ENCODE data around the gene AMBRA1.

Gene AMBRA1, protein sequence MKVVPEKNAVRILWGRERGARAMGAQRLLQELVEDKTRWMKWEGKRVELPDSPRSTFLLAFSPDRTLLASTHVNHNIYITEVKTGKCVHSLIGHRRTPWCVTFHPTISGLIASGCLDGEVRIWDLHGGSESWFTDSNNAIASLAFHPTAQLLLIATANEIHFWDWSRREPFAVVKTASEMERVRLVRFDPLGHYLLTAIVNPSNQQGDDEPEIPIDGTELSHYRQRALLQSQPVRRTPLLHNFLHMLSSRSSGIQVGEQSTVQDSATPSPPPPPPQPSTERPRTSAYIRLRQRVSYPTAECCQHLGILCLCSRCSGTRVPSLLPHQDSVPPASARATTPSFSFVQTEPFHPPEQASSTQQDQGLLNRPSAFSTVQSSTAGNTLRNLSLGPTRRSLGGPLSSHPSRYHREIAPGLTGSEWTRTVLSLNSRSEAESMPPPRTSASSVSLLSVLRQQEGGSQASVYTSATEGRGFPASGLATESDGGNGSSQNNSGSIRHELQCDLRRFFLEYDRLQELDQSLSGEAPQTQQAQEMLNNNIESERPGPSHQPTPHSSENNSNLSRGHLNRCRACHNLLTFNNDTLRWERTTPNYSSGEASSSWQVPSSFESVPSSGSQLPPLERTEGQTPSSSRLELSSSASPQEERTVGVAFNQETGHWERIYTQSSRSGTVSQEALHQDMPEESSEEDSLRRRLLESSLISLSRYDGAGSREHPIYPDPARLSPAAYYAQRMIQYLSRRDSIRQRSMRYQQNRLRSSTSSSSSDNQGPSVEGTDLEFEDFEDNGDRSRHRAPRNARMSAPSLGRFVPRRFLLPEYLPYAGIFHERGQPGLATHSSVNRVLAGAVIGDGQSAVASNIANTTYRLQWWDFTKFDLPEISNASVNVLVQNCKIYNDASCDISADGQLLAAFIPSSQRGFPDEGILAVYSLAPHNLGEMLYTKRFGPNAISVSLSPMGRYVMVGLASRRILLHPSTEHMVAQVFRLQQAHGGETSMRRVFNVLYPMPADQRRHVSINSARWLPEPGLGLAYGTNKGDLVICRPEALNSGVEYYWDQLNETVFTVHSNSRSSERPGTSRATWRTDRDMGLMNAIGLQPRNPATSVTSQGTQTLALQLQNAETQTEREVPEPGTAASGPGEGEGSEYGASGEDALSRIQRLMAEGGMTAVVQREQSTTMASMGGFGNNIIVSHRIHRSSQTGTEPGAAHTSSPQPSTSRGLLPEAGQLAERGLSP (N-terminal part only)

DNA sequence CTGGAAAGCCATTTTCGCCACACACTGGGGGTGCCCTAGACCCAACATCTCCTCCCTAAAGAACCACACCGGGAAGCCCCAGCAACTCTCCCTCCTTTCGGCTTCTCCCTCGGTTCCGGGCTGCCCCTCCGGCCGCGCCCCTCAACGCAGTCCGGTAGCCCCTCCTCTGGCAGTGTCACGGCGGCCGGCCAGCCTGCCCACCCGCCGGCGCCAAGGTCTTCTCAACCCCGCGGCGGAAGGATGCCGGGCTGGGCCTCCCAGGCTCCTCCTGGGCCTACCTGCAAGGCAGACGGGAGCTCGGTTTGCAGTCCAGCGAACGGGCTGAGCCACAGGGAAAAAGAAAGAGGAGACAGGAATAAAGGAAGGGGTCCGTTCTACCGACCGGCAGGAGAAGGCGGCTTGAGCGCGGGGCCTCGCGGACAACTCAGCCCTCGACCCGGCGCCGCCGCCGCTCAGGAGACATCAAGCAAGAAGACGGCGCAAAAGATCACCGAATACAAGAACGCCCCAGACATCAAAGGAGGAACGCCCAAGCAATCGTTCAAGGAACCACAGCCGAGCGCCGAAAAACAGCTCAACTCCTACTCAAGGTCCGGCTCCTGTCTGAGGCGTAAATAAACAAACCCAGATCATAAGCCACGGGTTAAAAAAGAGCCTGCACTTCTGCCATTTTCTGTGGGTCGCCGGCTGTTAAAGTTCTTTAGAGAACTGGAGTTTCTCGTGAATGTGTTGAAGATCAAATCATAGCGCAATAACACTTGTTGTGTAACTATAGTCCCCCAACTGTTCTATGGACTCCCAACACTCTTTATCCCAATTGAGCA is at the start of gene AMBRA1:
TSS of gene AMBRA1 (minus strand) at position 474 of the 824 bp plus-strand sequence. CDS start 45,643 bp downstream, outside the sequence.
- peak; percentile 95 for DNase-seq (ENCODE audit: low spot score)

DNA sequence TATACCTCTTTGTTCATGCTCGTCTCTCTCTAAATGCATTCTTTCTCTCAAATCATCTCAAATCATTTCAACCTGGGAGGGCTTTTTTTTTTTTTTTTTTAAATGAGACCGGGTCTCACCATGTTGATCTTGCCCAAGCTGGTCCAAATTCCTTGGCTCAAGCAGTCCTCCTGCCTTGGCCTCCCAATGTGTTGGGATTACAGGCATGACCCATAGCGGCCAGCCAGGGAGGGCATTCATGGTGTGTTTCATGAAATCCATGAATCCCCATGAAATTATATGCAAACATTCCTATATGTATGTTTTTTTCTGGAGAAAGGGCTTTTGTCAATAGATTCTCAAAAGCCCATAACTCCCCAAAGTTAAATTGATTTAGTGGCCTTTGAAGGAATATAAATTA is 49.7 kb upstream of the AMBRA1 start:
- DNase-seq (ENCODE audit: low spot score): no peak

GRCh38 chr11:46642627-46643335 is 49.0 kb upstream of the AMBRA1 start:
- DNase-seq (ENCODE audit: low spot score): no peak

GRCh38 chr11:46641639-46642038 is 47.8 kb upstream of the AMBRA1 start:
- no peak for DNase-seq (ENCODE audit: low spot score)

DNA sequence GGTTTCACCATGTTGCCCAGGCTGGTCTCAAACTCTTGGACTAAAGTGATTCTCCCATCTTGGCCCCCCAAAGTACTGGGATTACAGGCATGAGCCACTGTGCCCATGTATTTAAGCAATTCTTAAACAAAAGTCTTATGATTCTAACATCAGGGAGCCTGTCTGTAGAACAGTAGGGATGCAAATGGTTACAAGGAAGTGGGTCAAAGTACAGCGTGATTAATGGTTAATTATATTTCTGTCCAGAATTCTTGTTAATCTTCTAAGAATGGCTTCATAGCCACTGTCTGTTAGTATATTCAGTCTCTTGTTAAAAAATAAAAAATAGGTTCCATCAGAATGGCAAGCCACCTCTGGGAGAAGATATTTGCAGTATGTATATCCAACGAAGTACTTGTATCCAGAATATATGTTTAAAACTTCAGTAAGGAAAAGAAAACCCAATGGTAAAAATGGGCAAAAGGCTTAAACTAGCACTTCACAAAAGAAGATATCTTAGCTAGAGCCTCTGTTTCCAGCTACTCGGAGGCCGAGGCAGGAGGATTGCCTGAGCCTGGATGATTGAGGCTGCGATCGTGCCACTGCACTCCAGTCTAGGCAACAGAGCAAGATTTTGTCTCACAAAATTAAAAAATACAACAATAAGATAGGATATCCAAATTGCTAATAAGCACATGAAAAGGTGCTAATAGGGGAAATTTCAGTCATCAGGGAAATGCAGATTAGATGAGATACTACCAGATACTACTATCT is 46.4 kb upstream of the AMBRA1 start:
- DNase-seq (ENCODE audit: low spot score): no peak

DNA sequence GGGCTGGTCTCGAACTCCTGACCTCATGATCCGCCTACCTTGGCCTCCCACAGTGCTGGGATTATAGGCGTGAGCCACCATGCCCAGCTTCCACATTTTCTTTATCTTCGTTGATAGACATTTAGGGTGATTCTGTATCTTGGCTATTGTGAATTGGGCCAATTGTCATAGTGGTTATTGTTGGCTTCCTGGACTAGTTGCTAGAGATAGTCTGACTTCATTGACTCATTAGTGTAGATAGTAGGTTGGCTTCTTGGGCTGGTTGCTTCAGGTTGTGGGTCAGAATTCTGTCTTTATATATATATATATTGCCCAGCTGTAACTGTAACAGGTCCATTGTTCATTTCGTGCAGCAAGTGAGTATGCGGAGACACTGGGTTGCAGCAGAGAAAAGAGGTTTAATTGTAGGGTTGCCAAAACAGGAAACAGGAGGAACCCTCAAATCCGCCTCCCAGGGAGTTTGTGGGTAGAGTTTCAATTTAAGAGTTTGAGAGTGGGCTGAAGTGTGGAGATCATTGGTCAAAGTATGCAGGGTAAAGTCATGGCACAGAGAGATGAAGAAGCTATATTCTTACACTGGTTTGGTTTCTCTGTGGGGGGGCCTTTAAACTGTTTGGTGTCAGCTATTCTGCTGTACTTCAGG is 45.5 kb upstream of the AMBRA1 start:
- DNase-seq (ENCODE audit: low spot score): no peak

GRCh38 chr11:46637546-46637945 is 43.7 kb upstream of the AMBRA1 start:
- no peak for DNase-seq (ENCODE audit: low spot score)

- no peak for DNase-seq (ENCODE audit: low spot score)
Observed at GRCh38 chr11:46635557-46636139, 41.8 kb upstream of the AMBRA1 start.

DNA sequence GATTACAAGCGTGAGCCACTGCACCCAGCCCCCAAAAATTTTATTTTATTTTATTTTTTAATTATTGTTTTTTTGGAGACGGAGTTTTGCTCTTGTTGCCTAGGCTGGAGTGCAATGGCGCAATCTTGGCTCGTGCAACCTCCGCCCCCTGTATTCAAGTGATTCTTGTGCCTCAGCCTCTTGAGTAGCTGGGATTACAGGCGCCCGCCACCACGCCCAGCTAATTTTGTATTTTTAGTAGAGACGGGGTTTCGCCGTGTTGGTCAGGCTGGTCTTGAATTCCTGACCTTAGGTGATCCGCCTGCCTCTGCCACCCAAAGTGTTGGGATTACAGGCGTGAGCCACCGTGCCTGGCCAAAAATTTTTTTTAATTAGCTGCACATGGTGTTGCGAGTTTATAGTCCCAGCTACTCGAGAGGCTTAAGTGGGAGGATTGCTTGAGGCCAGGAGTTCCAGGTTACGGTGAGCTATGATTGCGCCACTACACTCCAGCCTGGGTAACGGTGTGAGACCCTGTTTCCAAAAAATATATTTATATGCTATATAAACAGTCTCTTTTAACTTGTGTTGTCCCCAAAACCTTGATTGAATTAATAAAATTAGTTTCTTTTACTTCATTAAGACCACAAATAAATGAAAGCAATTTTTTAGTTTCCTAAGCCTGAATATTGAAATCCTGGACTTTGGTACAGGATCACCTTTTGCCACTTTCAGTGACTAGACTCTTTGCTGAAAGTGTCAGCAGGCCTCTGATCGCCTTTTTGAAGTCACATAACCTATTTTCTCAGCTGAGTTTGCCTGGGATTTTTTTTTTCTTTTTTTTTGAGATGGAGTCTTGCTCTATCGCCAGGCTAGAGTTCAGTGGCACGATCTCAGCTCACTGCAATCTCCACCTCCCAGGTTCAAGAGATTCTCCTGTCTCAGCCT is 39.7 kb upstream of the AMBRA1 start:
- DNase-seq (ENCODE audit: low spot score): no peak

- no peak for DNase-seq (ENCODE audit: low spot score)
Observed at GRCh38 chr11:46632502-46632901, 38.7 kb upstream of the AMBRA1 start.

DNA sequence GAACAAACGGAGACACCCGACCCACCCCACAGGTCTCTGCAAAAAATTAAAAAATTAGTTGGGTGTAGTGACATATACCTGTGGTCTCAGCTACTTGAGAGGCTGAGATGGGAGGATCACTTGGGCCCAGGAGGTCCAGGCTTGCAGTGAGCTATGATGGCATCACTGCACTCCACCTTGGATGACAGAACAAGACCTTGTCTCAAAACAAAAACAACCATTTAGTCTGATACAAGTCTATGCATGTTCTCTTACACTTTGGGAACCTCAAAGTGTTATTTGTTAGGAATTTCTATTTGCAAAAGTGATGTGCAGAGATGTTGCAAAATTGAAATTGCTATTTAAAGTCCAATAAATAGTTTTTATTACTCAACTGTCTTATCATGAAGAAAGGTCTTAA is 37.9 kb upstream of the AMBRA1 start:
- no peak for DNase-seq (ENCODE audit: low spot score)

- DNase-seq (ENCODE audit: low spot score): no peak
Observed at GRCh38 chr11:46630237-46630636, 36.4 kb upstream of the AMBRA1 start.

DNA sequence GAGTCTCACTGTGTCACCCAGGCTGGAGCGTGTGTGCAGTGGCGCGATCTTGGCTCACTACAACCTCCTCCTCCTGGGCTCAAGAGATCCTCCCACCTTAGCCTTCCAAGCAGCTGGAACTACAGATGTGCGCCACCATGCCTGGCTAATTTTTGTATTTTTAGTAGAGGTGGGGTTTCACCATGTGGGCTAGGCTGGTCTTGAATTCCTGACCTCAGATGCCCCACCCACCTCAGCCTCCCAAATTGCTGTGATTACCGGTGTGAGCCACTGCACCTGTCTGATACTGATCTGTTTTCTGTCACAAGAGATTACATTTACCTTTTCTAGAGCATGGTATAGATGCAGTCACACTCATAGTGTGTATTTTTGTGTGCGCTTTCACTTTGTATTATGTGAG is 35.1 kb upstream of the AMBRA1 start:
- no peak for DNase-seq (ENCODE audit: low spot score)

GRCh38 chr11:46625406-46625805 is 31.6 kb upstream of the AMBRA1 start:
- DNase-seq (ENCODE audit: low spot score): no peak

- DNase-seq (ENCODE audit: low spot score): peak; percentile 22
Observed at GRCh38 chr11:46618837-46619236, 25.0 kb upstream of the AMBRA1 start.

GRCh38 chr11:46617972-46618314 is 24.1 kb upstream of the AMBRA1 start:
- DNase-seq (ENCODE audit: low spot score): no peak

DNA sequence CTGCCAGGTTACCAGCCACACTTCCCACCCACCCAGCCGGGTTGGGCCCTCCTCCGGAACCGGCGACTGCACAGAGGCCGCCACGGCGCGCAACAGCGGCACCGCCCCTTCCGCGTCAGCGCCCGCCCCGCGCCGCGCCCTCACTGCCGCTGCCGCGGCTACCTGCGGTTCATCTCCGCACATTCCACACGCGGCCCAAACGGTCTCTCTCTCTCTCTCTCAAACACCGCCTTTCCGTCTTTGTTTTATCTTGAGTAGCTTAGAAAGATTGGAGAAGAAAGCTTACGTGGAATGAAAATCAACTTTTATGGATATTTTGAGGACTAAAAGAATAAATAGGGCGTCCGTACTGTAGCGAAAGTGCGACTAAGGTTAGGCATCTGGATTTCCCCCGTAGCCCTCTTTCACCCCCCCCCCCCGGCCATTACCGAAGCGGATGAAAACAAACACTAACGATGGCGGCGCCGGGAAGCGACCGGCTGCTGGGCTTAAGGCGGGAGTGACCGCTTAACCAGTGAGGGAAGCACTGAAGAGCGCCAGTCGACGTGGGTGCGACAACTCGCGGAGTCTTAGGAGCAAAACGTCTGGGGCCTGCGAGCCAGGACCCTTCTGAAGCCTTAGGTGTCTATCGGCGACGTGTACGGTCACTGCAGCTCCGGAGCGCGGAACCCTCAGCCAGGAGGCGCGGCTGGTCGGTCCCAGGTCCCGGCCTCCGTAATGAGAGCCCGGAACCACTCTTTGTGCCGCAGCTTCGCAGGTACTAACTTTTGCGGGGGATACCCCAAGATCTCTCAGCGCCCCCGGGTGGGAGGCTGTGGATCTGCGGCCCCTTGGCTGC is 23.5 kb upstream of the AMBRA1 start, which contains the start of the genes ATG13 and HARBI1:
TSS of gene ATG13 (plus strand) at position 420 of the 838 bp plus-strand sequence. CDS start 26,739 bp downstream, outside the sequence.
TSS of gene HARBI1 (minus strand) at position 94 of the 838 bp plus-strand sequence. CDS start 990 bp downstream, outside the sequence.
- peak; percentile 94 for DNase-seq (ENCODE audit: low spot score)

Data from hematopoietic multipotent progenitor cell treated with erythropoietin and hydrocortisone succinate and interleukin-3 and kit ligand, for 17 days (in vitro differentiated cells).